Chondrocyte (in vitro differentiated cells): Measurements from ENCODE around the gene GPBAR1. TPM values are rescaled to one million over a fixed set of nuclear protein-coding genes. Genes with fewer than 3 reads are reported as not detected.
A peak's percentile ranks its signal among the peaks of the same experiment; 100 is the strongest.

Experiments
- DNase-seq: peaks from one replicate; pipeline ENCODE4 v3.0.0; 2021; ENCODE audit warnings: mixed read lengths, low spot score
- H3K27ac Mint-ChIP-seq: one replicate; pipeline ENCODE4 v1.8.0; 2021; ENCODE audit warnings: mild to moderate bottlenecking, moderate library complexity, mixed read lengths; ENCODE audit not compliant: unreplicated experiment
- H3K27me3 Mint-ChIP-seq: 2 replicates; pipeline ENCODE4 v1.8.0; 2021; ENCODE audit warnings: low read depth, mixed read lengths
- H3K36me3 Mint-ChIP-seq: 2 replicates; pipeline ENCODE4 v1.8.0; 2021; ENCODE audit warnings: low read depth, mixed read lengths
- H3K4me1 Mint-ChIP-seq: 2 replicates; pipeline ENCODE4 v1.8.0; 2021; ENCODE audit warnings: low read depth, mild to moderate bottlenecking, mixed read lengths
- H3K4me3 Mint-ChIP-seq: one replicate; pipeline ENCODE4 v1.8.0; 2021; ENCODE audit warnings: mild to moderate bottlenecking, moderate library complexity, mixed read lengths; ENCODE audit not compliant: unreplicated experiment
- H3K9me3 Mint-ChIP-seq: 2 replicates; pipeline ENCODE4 v1.8.0; 2021; ENCODE audit warnings: low read depth, mixed read lengths
- total RNA-seq: library from RNA; stranded (reverse); gene quantifications from 3 replicates; pipeline ENCODE4 v1.2.1, GENCODE V29; 2021
- TF ChIP-seq, protein P1 (sequence below): fragments of 200-600 bp; sonication (generic); IDR thresholded peaks from 2 replicates; pipeline ENCODE4 v1.5.0; 2021; ENCODE audit warnings: antibody characterized with exemption, mild to moderate bottlenecking, moderate library complexity

The GPBAR1 gene
- total RNA-seq, 1 donor from 2014 or later = 0.10 TPM

DNA sequence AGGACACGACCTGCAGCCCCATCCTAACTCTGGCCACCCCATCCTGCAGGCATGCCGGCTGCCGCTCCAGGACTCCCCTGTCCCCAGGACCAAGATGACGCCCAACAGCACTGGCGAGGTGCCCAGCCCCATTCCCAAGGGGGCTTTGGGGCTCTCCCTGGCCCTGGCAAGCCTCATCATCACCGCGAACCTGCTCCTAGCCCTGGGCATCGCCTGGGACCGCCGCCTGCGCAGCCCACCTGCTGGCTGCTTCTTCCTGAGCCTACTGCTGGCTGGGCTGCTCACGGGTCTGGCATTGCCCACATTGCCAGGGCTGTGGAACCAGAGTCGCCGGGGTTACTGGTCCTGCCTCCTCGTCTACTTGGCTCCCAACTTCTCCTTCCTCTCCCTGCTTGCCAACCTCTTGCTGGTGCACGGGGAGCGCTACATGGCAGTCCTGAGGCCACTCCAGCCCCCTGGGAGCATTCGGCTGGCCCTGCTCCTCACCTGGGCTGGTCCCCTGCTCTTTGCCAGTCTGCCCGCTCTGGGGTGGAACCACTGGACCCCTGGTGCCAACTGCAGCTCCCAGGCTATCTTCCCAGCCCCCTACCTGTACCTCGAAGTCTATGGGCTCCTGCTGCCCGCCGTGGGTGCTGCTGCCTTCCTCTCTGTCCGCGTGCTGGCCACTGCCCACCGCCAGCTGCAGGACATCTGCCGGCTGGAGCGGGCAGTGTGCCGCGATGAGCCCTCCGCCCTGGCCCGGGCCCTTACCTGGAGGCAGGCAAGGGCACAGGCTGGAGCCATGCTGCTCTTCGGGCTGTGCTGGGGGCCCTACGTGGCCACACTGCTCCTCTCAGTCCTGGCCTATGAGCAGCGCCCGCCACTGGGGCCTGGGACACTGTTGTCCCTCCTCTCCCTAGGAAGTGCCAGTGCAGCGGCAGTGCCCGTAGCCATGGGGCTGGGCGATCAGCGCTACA lies 2.1 kb downstream of the GPBAR1 start:
- H3K27me3 Mint-ChIP-seq = no peaks in the 10 kb centered on the region
- H3K4me3 Mint-ChIP-seq = no peak overlapping the region
- TF ChIP-seq, protein P1, sequence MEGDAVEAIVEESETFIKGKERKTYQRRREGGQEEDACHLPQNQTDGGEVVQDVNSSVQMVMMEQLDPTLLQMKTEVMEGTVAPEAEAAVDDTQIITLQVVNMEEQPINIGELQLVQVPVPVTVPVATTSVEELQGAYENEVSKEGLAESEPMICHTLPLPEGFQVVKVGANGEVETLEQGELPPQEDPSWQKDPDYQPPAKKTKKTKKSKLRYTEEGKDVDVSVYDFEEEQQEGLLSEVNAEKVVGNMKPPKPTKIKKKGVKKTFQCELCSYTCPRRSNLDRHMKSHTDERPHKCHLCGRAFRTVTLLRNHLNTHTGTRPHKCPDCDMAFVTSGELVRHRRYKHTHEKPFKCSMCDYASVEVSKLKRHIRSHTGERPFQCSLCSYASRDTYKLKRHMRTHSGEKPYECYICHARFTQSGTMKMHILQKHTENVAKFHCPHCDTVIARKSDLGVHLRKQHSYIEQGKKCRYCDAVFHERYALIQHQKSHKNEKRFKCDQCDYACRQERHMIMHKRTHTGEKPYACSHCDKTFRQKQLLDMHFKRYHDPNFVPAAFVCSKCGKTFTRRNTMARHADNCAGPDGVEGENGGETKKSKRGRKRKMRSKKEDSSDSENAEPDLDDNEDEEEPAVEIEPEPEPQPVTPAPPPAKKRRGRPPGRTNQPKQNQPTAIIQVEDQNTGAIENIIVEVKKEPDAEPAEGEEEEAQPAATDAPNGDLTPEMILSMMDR = no peak
- H3K9me3 Mint-ChIP-seq = no peaks in the 10 kb centered on the region
- H3K27ac Mint-ChIP-seq = no peak overlapping the region
- peak; percentile 88 for DNase-seq
- H3K36me3 Mint-ChIP-seq = peaks cover 10% of the 10 kb centered on the region
- H3K4me1 Mint-ChIP-seq = peaks cover 30% of the 10 kb centered on the region

GRCh38 chr2:218263817-218264641 lies 3.2 kb downstream of the GPBAR1 start:
- Mint-ChIP-seq H3K27ac (no peak overlapping the region), H3K27me3 (no peaks in the 10 kb centered on the region), H3K4me1 (peaks cover 27% of the 10 kb centered on the region), H3K36me3 (peaks cover 10% of the 10 kb centered on the region), H3K4me3 (no peak overlapping the region), H3K9me3 (no peaks in the 10 kb centered on the region)
- TF ChIP-seq, protein P1 = peak; percentile 28
- DNase-seq = peak; percentile 49

GRCh38 chr2:218264773-218265561 lies 4.2 kb downstream of the GPBAR1 start:
- TF ChIP-seq, protein P1 = no peak
- peak; percentile 88 for DNase-seq
- Mint-ChIP-seq H3K4me1 (peaks cover 23% of the 10 kb centered on the region), H3K36me3 (peaks cover 13% of the 10 kb centered on the region), H3K9me3 (no peaks in the 10 kb centered on the region), H3K4me3 (no peak overlapping the region), H3K27ac (no peak overlapping the region), H3K27me3 (no peaks in the 10 kb centered on the region)

DNA sequence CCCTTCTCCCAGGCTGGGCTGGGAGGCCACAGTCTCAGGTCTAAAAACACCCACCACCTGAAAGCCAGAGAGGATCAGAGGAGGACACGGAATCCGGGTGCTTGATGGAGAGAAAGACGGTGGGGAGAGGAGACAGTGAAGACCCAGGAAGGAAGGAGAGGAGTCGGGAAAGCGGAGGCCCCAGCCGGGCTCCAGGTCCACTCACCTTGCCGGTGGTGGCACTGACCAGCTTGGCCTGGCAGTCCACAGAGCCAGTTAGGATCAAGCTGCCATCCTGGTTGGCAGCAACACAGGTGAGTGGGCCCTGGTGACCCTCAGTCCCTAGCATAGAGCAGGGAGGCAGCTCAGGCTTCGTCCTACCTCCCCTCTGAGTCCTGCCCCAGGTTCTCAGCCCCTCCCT lies 4.8 kb downstream of the GPBAR1 start:
- Mint-ChIP-seq H3K36me3 (peaks cover 13% of the 10 kb centered on the region), H3K4me1 (peaks cover 20% of the 10 kb centered on the region), H3K27me3 (no peaks in the 10 kb centered on the region), H3K4me3 (no peak overlapping the region), H3K9me3 (no peaks in the 10 kb centered on the region), H3K27ac (no peak overlapping the region)
- TF ChIP-seq, protein P1 = no peak
- peak; percentile 79 for DNase-seq
